OCI-LY1 (cell line): Measurements from ENCODE around the gene NR1I2.

Experiments used
- H2AFZ ChIP-seq: fragments of 200-600 bp; sonication (generic), shearing (Covaris generic); 2 replicates; pipeline ENCODE4 v1.6.0; 2014; ENCODE audit warnings: antibody characterized with exemption, mild to moderate bottlenecking, low read length
- H3F3A ChIP-seq: fragments of 200-600 bp; sonication (generic), shearing (Covaris generic); 2 replicates; pipeline ENCODE4 v1.6.0; 2014; ENCODE audit warnings: mild to moderate bottlenecking, antibody characterized with exemption, low read length, moderate library complexity; ENCODE audit not compliant: insufficient read depth
- H3K27ac ChIP-seq: fragments of 200-600 bp; sonication (generic); 2 replicates; pipeline ENCODE4 v1.5.1; 2014; ENCODE audit warnings: low read length, mixed run types, mild to moderate bottlenecking, low read depth; ENCODE audit not compliant: poor library complexity, severe bottlenecking
- H3K27me3 ChIP-seq: fragments of 200-600 bp; sonication (generic); 2 replicates; pipeline ENCODE4 v1.6.0; 2014; ENCODE audit warnings: antibody characterized with exemption, mild to moderate bottlenecking, low read length, moderate library complexity; ENCODE audit not compliant: insufficient read depth
- H3K36me3 ChIP-seq: fragments of 200-600 bp; sonication (generic); 2 replicates; pipeline ENCODE4 v1.6.1; 2014; ENCODE audit warnings: mild to moderate bottlenecking, antibody characterized with exemption, low read length, moderate library complexity, mixed read lengths; ENCODE audit not compliant: insufficient read depth
- H3K4me1 ChIP-seq: fragments of 200-600 bp; sonication (generic); 2 replicates; pipeline ENCODE4 v1.5.1; 2014; ENCODE audit warnings: mild to moderate bottlenecking, low read length, moderate library complexity; ENCODE audit not compliant: insufficient read depth, severe bottlenecking
- H3K4me2 ChIP-seq: fragments of 200-600 bp; sonication (generic), shearing (Covaris generic); 2 replicates; pipeline ENCODE4 v1.6.1; 2014; ENCODE audit warnings: low read length
- H3K4me3 ChIP-seq: fragments of 200-600 bp; sonication (generic); 2 replicates; pipeline ENCODE4 v1.5.1; 2014; ENCODE audit warnings: low read length, low read depth, mild to moderate bottlenecking, mixed read lengths; ENCODE audit not compliant: poor library complexity, severe bottlenecking
- H3K79me2 ChIP-seq: fragments of 200-600 bp; shearing (Covaris generic); 2 replicates; pipeline ENCODE4 v1.6.1; 2016; ENCODE audit warnings: mixed run types, low read length, mixed read lengths; ENCODE audit not compliant: insufficient read depth
- H3K9ac ChIP-seq: fragments of 200-600 bp; sonication (generic), shearing (Covaris generic); 2 replicates; pipeline ENCODE4 v1.6.1; 2014; ENCODE audit warnings: mild to moderate bottlenecking, low read length, mixed read lengths
- H3K9me2 ChIP-seq: fragments of 200-600 bp; sonication (generic), shearing (Covaris generic); 2 replicates; pipeline ENCODE4 v1.6.1; 2014; ENCODE audit warnings: low read depth, mild to moderate bottlenecking, low read length, mixed read lengths
- H3K9me3 ChIP-seq: fragments of 200-600 bp; shearing (Covaris generic); 2 replicates; pipeline ENCODE4 v1.6.1; 2014; ENCODE audit warnings: low read length, mixed read lengths
- H4K20me1 ChIP-seq: fragments of 200-600 bp; sonication (generic), shearing (Covaris generic); 2 replicates; pipeline ENCODE4 v1.6.0; 2016; ENCODE audit warnings: mild to moderate bottlenecking, low read length; ENCODE audit not compliant: insufficient read depth
- CTCF ChIP-seq: fragments of 200-600 bp; sonication (generic), shearing (Covaris generic); IDR thresholded peaks from 2 replicates; pipeline ENCODE4 v1.5.1; 2017; ENCODE audit warnings: mild to moderate bottlenecking, antibody characterized with exemption, low read length, moderate library complexity, mixed read lengths
- EZH2 ChIP-seq: fragments of 200-600 bp; sonication (generic), shearing (Covaris generic); IDR thresholded peaks from 2 replicates; pipeline ENCODE4 v1.8.0; 2017; ENCODE audit warnings: borderline replicate concordance, mixed run types, mild to moderate bottlenecking, antibody characterized with exemption, low read length, moderate library complexity, mixed read lengths

NR1I2 gene

GRCh38 chr3:119834754-119835370 is 53.0 kb downstream of the NR1I2 start:
- Histone ChIP-seq H3F3A (no peaks in the 10 kb centered on the region), H4K20me1 (no peaks in the 10 kb centered on the region), H3K9me2 (no peaks in the 10 kb centered on the region), H3K27ac (no peak overlapping the region), H3K79me2 (no peaks in the 10 kb centered on the region), H3K27me3 (no peaks in the 10 kb centered on the region), H3K4me3 (no peak overlapping the region), H3K36me3 (no peaks in the 10 kb centered on the region), H3K9me3 (no peaks in the 10 kb centered on the region), H3K9ac (no peak overlapping the region), H2AFZ (no peak overlapping the region), H3K4me1 (no peaks in the 10 kb centered on the region), H3K4me2 (no peak overlapping the region)
- TF ChIP-seq EZH2 (no peak), CTCF (no peak)

- no peaks in the 10 kb centered on the region for H4K20me1 ChIP-seq
- no peak for TF ChIP-seq EZH2
- no peak for TF ChIP-seq CTCF
- H3K4me3 ChIP-seq, result no peak overlapping the region
- H3F3A ChIP-seq, result no peaks in the 10 kb centered on the region
- no peaks in the 10 kb centered on the region for H3K27me3 ChIP-seq
- no peaks in the 10 kb centered on the region for H3K79me2 ChIP-seq
- no peak overlapping the region for H3K4me2 ChIP-seq
- no peaks in the 10 kb centered on the region for H3K9me3 ChIP-seq
- H3K9ac ChIP-seq, result no peak overlapping the region
- H3K27ac ChIP-seq, result no peak overlapping the region
- no peaks in the 10 kb centered on the region for H3K36me3 ChIP-seq
- H3K4me1 ChIP-seq, result no peaks in the 10 kb centered on the region
- no peak overlapping the region for H2AFZ ChIP-seq
- H3K9me2 ChIP-seq, result no peaks in the 10 kb centered on the region
Observed at GRCh38 chr3:119835556-119835955, 53.7 kb downstream of the NR1I2 start.

- Histone ChIP-seq H3K36me3 (peaks cover 4% of the 10 kb centered on the region; the same call in 1 of the 2 replicates), H3K4me3 (no peak overlapping the region), H2AFZ (no peak overlapping the region), H3K27me3 (no peaks in the 10 kb centered on the region), H3K9me2 (no peaks in the 10 kb centered on the region), H3K9me3 (no peaks in the 10 kb centered on the region), H4K20me1 (no peaks in the 10 kb centered on the region), H3K79me2 (no peaks in the 10 kb centered on the region), H3K4me1 (no peaks in the 10 kb centered on the region), H3K4me2 (no peak overlapping the region), H3K27ac (no peak overlapping the region), H3F3A (no peaks in the 10 kb centered on the region), H3K9ac (no peak overlapping the region)
- no peak for TF ChIP-seq EZH2
- no peak for TF ChIP-seq CTCF
Observed at GRCh38 chr3:119841808-119842471, 60.0 kb downstream of the NR1I2 start.
